HEK293 (cell line): Measurements from ENCODE around the gene STK4.

Experiments
- CTCF ChIA-PET: fragments of 350-600 bp; formaldehyde crosslinking; extraction: SDS; loops from one replicate; lab custom pipeline; 2021; ENCODE audit warnings: antibody characterized with exemption; lab: Yijun Ruan, JAX
- POLR2A ChIA-PET: fragments of 300-600 bp; formaldehyde crosslinking; extraction: SDS; loops from one replicate; lab custom pipeline; 2020; ENCODE audit warnings: antibody characterized with exemption, inconsistent platforms; lab: Yijun Ruan, JAX
- H3K27ac ChIP-seq: fragments of 200-500 bp; sonication (Bioruptor generic); 2 replicates; pipeline ENCODE4 v1.5.1; 2014; ENCODE audit warnings: low read depth, low read length, control low read depth, inconsistent platforms; ENCODE audit errors: extremely low read depth
- H3K36me3 ChIP-seq, 2 experiments: fragments of 200-500 bp in 1 of 2; sonication (Bioruptor generic) in 1 of 2; 1 replicate in 1 of 2; 2 replicates in 1 of 2; pipeline ENCODE4 v1.5.1; 2014 to 2017; ENCODE audit warnings: inconsistent platforms in 2 of 2, low read length in 2 of 2; ENCODE audit not compliant: control insufficient read depth in 2 of 2, insufficient read depth in 1 of 2
- H3K4me1 ChIP-seq: fragments of 200-500 bp; sonication (Bioruptor generic); 2 replicates; pipeline ENCODE4 v1.5.1; 2014; ENCODE audit warnings: mild to moderate bottlenecking, low read length, inconsistent platforms; ENCODE audit not compliant: control insufficient read depth, insufficient read depth
- H3K4me3 ChIP-seq: 2 replicates; pipeline ENCODE4 v1.5.1; 2011; ENCODE audit warnings: low read depth, mild to moderate bottlenecking, control low read depth, low read length, moderate library complexity
- H3K9me3 ChIP-seq: fragments of 200-500 bp; sonication (Bioruptor generic); 2 replicates; pipeline ENCODE4 v1.5.1; 2014; ENCODE audit warnings: low read depth, low read length, inconsistent platforms; ENCODE audit not compliant: control insufficient read depth, insufficient read depth
- MZF1 ChIP-seq: fragments of 450-650 bp; formaldehyde crosslinking; IDR thresholded peaks from 2 replicates; pipeline ENCODE4 v1.5.1; 2017; ENCODE audit warnings: missing biosample characterization, missing genetic modification characterization, borderline replicate concordance
- OSR2 ChIP-seq: fragments of 450-650 bp; formaldehyde crosslinking; IDR thresholded peaks from 2 replicates; pipeline ENCODE4 v1.5.1; 2016; ENCODE audit warnings: missing biosample characterization, missing genetic modification characterization
- PATZ1 ChIP-seq: fragments of 450-650 bp; formaldehyde crosslinking; IDR thresholded peaks from 2 replicates; pipeline ENCODE4 v1.5.1; 2016; ENCODE audit warnings: missing biosample characterization, missing genetic modification characterization
- PRDM10 ChIP-seq: fragments of 450-650 bp; formaldehyde crosslinking; IDR thresholded peaks from 2 replicates; pipeline ENCODE4 v1.5.1; 2016; ENCODE audit warnings: missing biosample characterization, missing genetic modification characterization
- PRDM6 ChIP-seq: fragments of 450-650 bp; formaldehyde crosslinking; IDR thresholded peaks from 2 replicates; pipeline ENCODE4 v1.5.1; 2017; ENCODE audit warnings: missing biosample characterization, missing genetic modification characterization
- RBAK ChIP-seq: fragments of 450-650 bp; formaldehyde crosslinking; IDR thresholded peaks from 2 replicates; pipeline ENCODE4 v1.5.1; 2016; ENCODE audit warnings: missing biosample characterization, missing genetic modification characterization
- YY1 ChIP-seq: fragments of 450-650 bp; formaldehyde crosslinking; IDR thresholded peaks from 2 replicates; pipeline ENCODE4 v1.5.1; 2018; ENCODE audit warnings: missing biosample characterization, missing genetic modification characterization
- ZNF19 ChIP-seq: fragments of 450-650 bp; formaldehyde crosslinking; IDR thresholded peaks from 2 replicates; pipeline ENCODE4; 2016; ENCODE audit warnings: missing biosample characterization, missing genetic modification characterization, low read depth
- ZNF335 ChIP-seq: fragments of 450-650 bp; formaldehyde crosslinking; conservative IDR thresholded peaks from 2 replicates; pipeline ENCODE4 v1.5.1; 2016; ENCODE audit warnings: missing biosample characterization, missing genetic modification characterization
- ZNF366 ChIP-seq: fragments of 450-650 bp; formaldehyde crosslinking; conservative IDR thresholded peaks from 2 replicates; pipeline ENCODE4 v1.5.1; 2016; ENCODE audit warnings: missing biosample characterization, missing genetic modification characterization
- ZNF610 ChIP-seq: fragments of 450-650 bp; formaldehyde crosslinking; IDR thresholded peaks from 2 replicates; pipeline ENCODE4 v1.5.1; 2016; ENCODE audit warnings: missing biosample characterization, missing genetic modification characterization, borderline replicate concordance
- ZSCAN18 ChIP-seq: fragments of 450-650 bp; formaldehyde crosslinking; IDR thresholded peaks from 2 replicates; pipeline ENCODE4 v1.5.1; 2016; ENCODE audit warnings: missing biosample characterization, missing genetic modification characterization
- TF ChIP-seq, protein P1 (sequence below): fragments of 450-650 bp; formaldehyde crosslinking; IDR thresholded peaks from 2 replicates; pipeline ENCODE4 v1.5.1; 2016; ENCODE audit warnings: missing biosample characterization, missing genetic modification characterization

STK4 gene

GRCh38 chr20:45037050-45037449 lies 70.7 kb downstream of the STK4 start (continued):
- 0 out of 2 replicates have a peak, but pooled peaks have one; percentile 24 for TF ChIP-seq ZNF366 (tag by site-specific recombination)
- no peak for TF ChIP-seq YY1
- no peak for TF ChIP-seq ZNF610
- peak; percentile 60 for TF ChIP-seq PRDM10
- TF ChIP-seq ZNF335: no peak
- TF ChIP-seq MZF1 (tag by site-specific recombination): peak; percentile 86
- TF ChIP-seq, protein P1, sequence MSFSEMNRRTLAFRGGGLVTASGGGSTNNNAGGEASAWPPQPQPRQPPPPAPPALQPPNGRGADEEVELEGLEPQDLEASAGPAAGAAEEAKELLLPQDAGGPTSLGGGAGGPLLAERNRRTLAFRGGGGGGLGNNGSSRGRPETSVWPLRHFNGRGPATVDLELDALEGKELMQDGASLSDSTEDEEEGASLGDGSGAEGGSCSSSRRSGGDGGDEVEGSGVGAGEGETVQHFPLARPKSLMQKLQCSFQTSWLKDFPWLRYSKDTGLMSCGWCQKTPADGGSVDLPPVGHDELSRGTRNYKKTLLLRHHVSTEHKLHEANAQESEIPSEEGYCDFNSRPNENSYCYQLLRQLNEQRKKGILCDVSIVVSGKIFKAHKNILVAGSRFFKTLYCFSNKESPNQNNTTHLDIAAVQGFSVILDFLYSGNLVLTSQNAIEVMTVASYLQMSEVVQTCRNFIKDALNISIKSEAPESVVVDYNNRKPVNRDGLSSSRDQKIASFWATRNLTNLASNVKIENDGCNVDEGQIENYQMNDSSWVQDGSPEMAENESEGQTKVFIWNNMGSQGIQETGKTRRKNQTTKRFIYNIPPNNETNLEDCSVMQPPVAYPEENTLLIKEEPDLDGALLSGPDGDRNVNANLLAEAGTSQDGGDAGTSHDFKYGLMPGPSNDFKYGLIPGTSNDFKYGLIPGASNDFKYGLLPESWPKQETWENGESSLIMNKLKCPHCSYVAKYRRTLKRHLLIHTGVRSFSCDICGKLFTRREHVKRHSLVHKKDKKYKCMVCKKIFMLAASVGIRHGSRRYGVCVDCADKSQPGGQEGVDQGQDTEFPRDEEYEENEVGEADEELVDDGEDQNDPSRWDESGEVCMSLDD (tag by site-specific recombination): no peak
- no peak for TF ChIP-seq PATZ1 (tag by site-specific recombination)
- TF ChIP-seq ZNF19 (tag by site-specific recombination): no peak
- peak; percentile 29; the same call in 1 of the 2 replicates for TF ChIP-seq OSR2 (tag by site-specific recombination)
- TF ChIP-seq RBAK (tag by site-specific recombination): no peak

DNA sequence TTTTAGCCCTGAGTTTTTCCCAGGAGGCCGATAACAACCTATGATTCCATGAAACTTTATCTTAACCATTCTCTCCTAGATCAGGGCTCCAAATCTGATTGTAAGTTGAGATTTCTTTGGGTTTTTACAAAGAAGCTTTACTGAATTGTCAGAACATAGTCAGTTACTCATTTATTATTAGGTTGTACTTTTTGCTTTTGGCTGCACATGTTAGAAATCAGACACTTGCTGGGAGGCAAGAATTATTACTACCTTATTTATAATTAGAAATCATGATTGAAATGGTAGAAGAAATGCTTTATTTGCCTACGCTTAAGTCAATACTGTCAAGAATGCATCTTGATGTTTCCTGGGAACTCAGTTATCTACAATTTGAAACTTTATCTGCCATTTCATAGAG lies 71.3 kb downstream of the STK4 start:
- Histone ChIP-seq H3K36me3 (no peaks in the 10 kb centered on the region; a peak in 1 of 3 replicates), H3K27ac (no peak overlapping the region), H3K4me1 (peaks cover 19% of the 10 kb centered on the region), H3K4me3 (no peak overlapping the region), H3K9me3 (no peaks in the 10 kb centered on the region)
- ChIA-PET CTCF (interaction anchor here (1.0 to 1.6 kb wide), 5 partner anchors 18 to 253 kb away, joined by 3 to 5 read pairs (median 4); no protein-coding TSS in a partner anchor), POLR2A (no interaction called here)
- TF ChIP-seq PRDM6 (tag by site-specific recombination): peak; percentile 67
- TF ChIP-seq ZSCAN18: no peak
